GM21390 (cell line): ENCODE results near the gene ADRB1.

ENCODE experiments used
- ATAC-seq: cut with Tn5 transposase; IDR thresholded peaks from one replicate; pipeline ENCODE4 v1.9.1; 2021; ENCODE audit not compliant: unreplicated experiment

The ADRB1 gene

GRCh38 chr10:114026189-114027040 is 17.3 kb upstream of the ADRB1 start:
- peak; percentile 37 for ATAC-seq

GRCh38 chr10:114027041-114027394 is 16.6 kb upstream of the ADRB1 start:
- ATAC-seq, result no peak

GRCh38 chr10:114027951-114028350 is 15.7 kb upstream of the ADRB1 start:
- no peak for ATAC-seq

GRCh38 chr10:114028425-114028824 is 15.2 kb upstream of the ADRB1 start:
- ATAC-seq, result no peak

- no peak for ATAC-seq
Observed at GRCh38 chr10:114029655-114030054, 14.0 kb upstream of the ADRB1 start.

GRCh38 chr10:114030140-114030539 is 13.5 kb upstream of the ADRB1 start:
- no peak for ATAC-seq

GRCh38 chr10:114031073-114031972 is 12.3 kb upstream of the ADRB1 start:
- ATAC-seq, result no peak

GRCh38 chr10:114033566-114033965 is 10.1 kb upstream of the ADRB1 start:
- no peak for ATAC-seq

GRCh38 chr10:114034923-114035645 is 8.6 kb upstream of the ADRB1 start:
- ATAC-seq, result no peak

- no peak for ATAC-seq
Observed at GRCh38 chr10:114035791-114036190, 7.9 kb upstream of the ADRB1 start.

GRCh38 chr10:114038819-114039218 is 4.8 kb upstream of the ADRB1 start:
- no peak for ATAC-seq

- no peak for ATAC-seq
Observed at GRCh38 chr10:114041166-114041565, 2.5 kb upstream of the ADRB1 start.

- ATAC-seq, result peak; percentile 48
Observed at GRCh38 chr10:114042895-114043531, 653 bp upstream of the ADRB1 start.

- ATAC-seq, result no peak
Observed at GRCh38 chr10:114044247-114045135, 825 bp downstream of the ADRB1 start.

- ATAC-seq, result no peak
Observed at GRCh38 chr10:114045136-114046086, 1.7 kb downstream of the ADRB1 start.

GRCh38 chr10:114046087-114046458 is 2.4 kb downstream of the ADRB1 start:
- no peak for ATAC-seq

GRCh38 chr10:114048472-114048871 is 4.8 kb downstream of the ADRB1 start:
- ATAC-seq, result no peak

- ATAC-seq, result no peak
Observed at GRCh38 chr10:114051714-114052113, 8.0 kb downstream of the ADRB1 start.

GRCh38 chr10:114052255-114052654 is 8.6 kb downstream of the ADRB1 start:
- no peak for ATAC-seq
